ENCODE results near the gene PIK3IP1.

Gene PIK3IP1

GRCh38 chr22:31328544-31328960 is 36.3 kb upstream of the PIK3IP1 start:
- Histone ChIP-seq H3K4me2 (ENCODE audit: low read length) (no peak overlapping the region), H3K79me2 (ENCODE audit: control insufficient read depth, low read length) (peaks cover 25% of the 10 kb centered on the region), H3K27ac (ENCODE audit: low read depth, low read length) (no peak overlapping the region), H3K27me3 (ENCODE audit: control insufficient read depth, low read length) (no peaks in the 10 kb centered on the region), H3K9me2 (replicated peaks; ENCODE audit: control insufficient read depth, low read length) (no peaks in the 10 kb centered on the region), H3F3A (ENCODE audit: control insufficient read depth, insufficient read depth) (peaks cover 4% of the 10 kb centered on the region; the same call in 1 of the 2 replicates), H4K20me1 (ENCODE audit: control insufficient read depth, insufficient read depth, low read depth, low read length) (no peaks in the 10 kb centered on the region), H3K9me3 (ENCODE audit: control insufficient read depth, insufficient read depth, low read length) (no peaks in the 10 kb centered on the region), H3K4me3 (ENCODE audit: low read length) (no peak overlapping the region), H3K36me3 (ENCODE audit: control insufficient read depth, low read length) (peaks cover 94% of the 10 kb centered on the region), H3K4me1 (ENCODE audit: control insufficient read depth, low read length) (no peaks in the 10 kb centered on the region)
- TF ChIP-seq EZH2phosphoT487 (IDR thresholded peaks at IDR 0.05; ENCODE audit: borderline replicate concordance, low read length) (no peak), CTCF (IDR thresholded peaks at IDR 0.05; ENCODE audit: low read depth, low read length, poor library complexity, severe bottlenecking) (no peak)

GRCh38 chr22:31327806-31328543 is 35.7 kb upstream of the PIK3IP1 start:
- Histone ChIP-seq H3K27me3 (ENCODE audit: control insufficient read depth, low read length) (no peaks in the 10 kb centered on the region), H3K9me3 (ENCODE audit: control insufficient read depth, insufficient read depth, low read length) (no peaks in the 10 kb centered on the region), H3K27ac (ENCODE audit: low read depth, low read length) (no peak overlapping the region), H3K36me3 (ENCODE audit: control insufficient read depth, low read length) (peaks cover 88% of the 10 kb centered on the region), H3K4me1 (ENCODE audit: control insufficient read depth, low read length) (no peaks in the 10 kb centered on the region), H3K9me2 (replicated peaks; ENCODE audit: control insufficient read depth, low read length) (no peaks in the 10 kb centered on the region), H3F3A (ENCODE audit: control insufficient read depth, insufficient read depth) (peaks cover 4% of the 10 kb centered on the region; the same call in 1 of the 2 replicates), H3K4me2 (ENCODE audit: low read length) (no peak overlapping the region), H3K4me3 (ENCODE audit: low read length) (no peak overlapping the region), H3K79me2 (ENCODE audit: control insufficient read depth, low read length) (peaks cover 20% of the 10 kb centered on the region), H4K20me1 (ENCODE audit: control insufficient read depth, insufficient read depth, low read depth, low read length) (no peaks in the 10 kb centered on the region)
- TF ChIP-seq EZH2phosphoT487 (IDR thresholded peaks at IDR 0.05; ENCODE audit: borderline replicate concordance, low read length) (no peak), CTCF (IDR thresholded peaks at IDR 0.05; ENCODE audit: low read depth, low read length, poor library complexity, severe bottlenecking) (no peak)

- Histone ChIP-seq H3K36me3 (ENCODE audit: control insufficient read depth, low read length) (peaks cover 83% of the 10 kb centered on the region), H4K20me1 (ENCODE audit: control insufficient read depth, insufficient read depth, low read depth, low read length) (no peaks in the 10 kb centered on the region)
These were observed 34.6 kb upstream of the PIK3IP1 start for GRCh38 chr22:31326877-31327276.

More at GRCh38 chr22:31326877-31327276, 34.6 kb upstream of the PIK3IP1 start:
- H3K4me3 ChIP-seq (ENCODE audit: low read length) = no peak overlapping the region
- H3K4me2 ChIP-seq (ENCODE audit: low read length) = no peak overlapping the region
- H3K27me3 ChIP-seq (ENCODE audit: control insufficient read depth, low read length) = no peaks in the 10 kb centered on the region
- TF ChIP-seq EZH2phosphoT487 (IDR thresholded peaks at IDR 0.05; ENCODE audit: borderline replicate concordance, low read length) (no peak), CTCF (IDR thresholded peaks at IDR 0.05; ENCODE audit: low read depth, low read length, poor library complexity, severe bottlenecking) (no peak)
- peaks cover 11% of the 10 kb centered on the region for H3K79me2 ChIP-seq (ENCODE audit: control insufficient read depth, low read length)
- H3K4me1 ChIP-seq (ENCODE audit: control insufficient read depth, low read length) = no peaks in the 10 kb centered on the region
- H3K27ac ChIP-seq (ENCODE audit: low read depth, low read length) = no peak overlapping the region
- peaks cover 4% of the 10 kb centered on the region; the same call in 1 of the 2 replicates for H3F3A ChIP-seq (ENCODE audit: control insufficient read depth, insufficient read depth)
- H3K9me3 ChIP-seq (ENCODE audit: control insufficient read depth, insufficient read depth, low read length) = no peaks in the 10 kb centered on the region
- no peaks in the 10 kb centered on the region for H3K9me2 ChIP-seq (replicated peaks; ENCODE audit: control insufficient read depth, low read length)
